Panc1 (cell line): ENCODE measurements around the gene WWOX. TPM values are rescaled to one million over a fixed set of nuclear protein-coding genes. Genes with fewer than 3 reads are reported as not detected.

Experiments
- ATAC-seq: fragments of 200-7000 bp; cut with Tn5 transposase; 2 replicates; pipeline ENCODE4 v1.9.1; 2020; ENCODE audit warnings: mild to moderate bottlenecking, moderate library complexity
- BruUV-seq: library from RNA; stranded (reverse); fragments of 400-500 nt; replicated peaks from 2 replicates; lab custom pipeline; 2021; lab: Mats Ljungman, UMichigan
- CTCF ChIA-PET: fragments of 300-600 bp; sonication (Branson Sonifier 250); formaldehyde crosslinking; loops from one replicate; lab custom pipeline; 2022; ENCODE audit warnings: antibody characterized with exemption; lab: Charles Lee
- POLR2A ChIA-PET: fragments of 300-600 bp; sonication (Branson Sonifier 250); formaldehyde crosslinking; loops from one replicate; lab custom pipeline; 2022; ENCODE audit warnings: antibody characterized with exemption; lab: Charles Lee
- DNase-seq: peaks from one replicate; pipeline ENCODE4 v3.0.0-alpha.2; 2010; ENCODE audit warnings: low read depth, low spot score
- H3K27ac ChIP-seq: 2 replicates; pipeline ENCODE4 v1.5.1; 2011; ENCODE audit warnings: mild to moderate bottlenecking, low read length, inconsistent platforms
- H3K27me3 ChIP-seq: fragments of 200-500 bp; sonication (Bioruptor generic); 2 replicates; pipeline ENCODE4 v1.6.0; 2014; ENCODE audit warnings: low read length, inconsistent platforms; ENCODE audit not compliant: control insufficient read depth, insufficient read depth
- H3K36me3 ChIP-seq: fragments of 200-500 bp; sonication (Bioruptor generic); 2 replicates; pipeline ENCODE4 v1.5.1; 2014; ENCODE audit warnings: inconsistent platforms, mild to moderate bottlenecking, low read length, moderate library complexity; ENCODE audit not compliant: control insufficient read depth, insufficient read depth
- H3K4me1 ChIP-seq: 2 replicates; pipeline ENCODE4 v1.5.1; 2011; ENCODE audit warnings: inconsistent platforms, mild to moderate bottlenecking, low read length, moderate library complexity; ENCODE audit not compliant: control insufficient read depth, insufficient read depth
- H3K4me3 ChIP-seq, 2 experiments: 2 replicates each; pipeline ENCODE4 v1.5.1; 2011 to 2012; ENCODE audit warnings: low read depth in 2 of 2, low read length in 2 of 2, mild to moderate bottlenecking in 2 of 2, inconsistent platforms in 1 of 2, moderate library complexity in 1 of 2
- H3K9me3 ChIP-seq: fragments of 200-500 bp; sonication (Bioruptor generic); 2 replicates; pipeline ENCODE4 v1.5.1; 2014; ENCODE audit warnings: low read depth, mild to moderate bottlenecking, inconsistent platforms, low read length, moderate library complexity; ENCODE audit not compliant: control insufficient read depth, insufficient read depth
- CTCF ChIP-seq: fragments of 450-650 bp; IDR thresholded peaks from 2 replicates; pipeline ENCODE4 v1.5.1; 2017; ENCODE audit warnings: mild to moderate bottlenecking
- POLR2AphosphoS5 ChIP-seq: IDR thresholded peaks from 2 replicates; pipeline ENCODE4 v1.6.1; 2012; ENCODE audit warnings: mild to moderate bottlenecking, low read depth, low read length, moderate library complexity
- REST ChIP-seq, 2 experiments: IDR thresholded peaks; 2 replicates each; pipeline ENCODE4 v1.6.1; 2011 to 2012; ENCODE audit warnings: low read depth in 2 of 2, control low read depth in 1 of 2, low read length in 1 of 2, mild to moderate bottlenecking in 1 of 2, moderate library complexity in 1 of 2; ENCODE audit not compliant: insufficient read depth in 1 of 2
- SIN3A ChIP-seq: IDR thresholded peaks from 2 replicates; pipeline ENCODE4 v1.6.1; 2012; ENCODE audit warnings: low read depth, mild to moderate bottlenecking, low read length, moderate library complexity, borderline replicate concordance; ENCODE audit not compliant: insufficient read depth
- TCF7L2 ChIP-seq: IDR thresholded peaks from 2 replicates; pipeline ENCODE4 v1.6.1; 2011; ENCODE audit warnings: mild to moderate bottlenecking, low read depth, low read length, inconsistent platforms
- in situ Hi-C: cut with HindIII; loops from 2 replicates; pipeline ENCODE4 v1.10.0; 2016; ENCODE audit warnings: low sequenced_read_pairs, low pct_unique_long_range_greater_than_20kb
- intact Hi-C: fragments of 100-400 bp; cut with micrococcal nuclease; formaldehyde crosslinking; loops from one replicate; pipeline ENCODE4 v1.10.0; 2022; ENCODE audit not compliant: unreplicated experiment
- total RNA-seq: library from RNA; stranded (reverse); gene quantifications from one replicate; pipeline ENCODE4 v1.2.1, GENCODE V29; 2021; ENCODE audit not compliant: unreplicated experiment

Gene WWOX
- total RNA-seq, 1 experiment from 2014 or later: 12.5 TPM

DNA sequence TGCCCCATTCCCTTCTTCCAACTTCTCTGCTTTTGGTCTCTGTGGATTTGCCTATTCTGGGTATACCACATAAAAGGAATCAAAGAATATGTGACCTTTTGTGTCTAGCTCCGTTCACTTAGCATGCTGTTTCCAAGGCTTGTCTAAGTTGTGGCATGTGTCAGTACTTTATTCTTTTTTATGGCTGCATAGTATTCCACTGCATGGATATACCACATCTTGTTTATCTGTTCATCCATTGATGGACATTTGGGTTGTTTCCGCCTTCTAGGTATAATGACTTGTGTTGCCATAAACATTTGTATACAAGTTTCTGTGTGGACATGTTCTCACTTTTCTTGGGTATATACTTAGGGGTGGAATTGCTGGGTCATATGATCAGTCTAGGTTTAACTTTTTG, 1068.4 kb downstream of the WWOX start:
- no TSS peak for BruUV-seq
- no peak overlapping the region for H3K4me3 ChIP-seq
- H3K27ac ChIP-seq: no peak overlapping the region
- ChIA-PET POLR2A (no interaction called here), CTCF (no interaction called here)
- H3K9me3 ChIP-seq: no peaks in the 10 kb centered on the region
- in situ Hi-C loops (no loop called here), intact Hi-C loops (no loop called here)
- no peaks in the 10 kb centered on the region for H3K4me1 ChIP-seq
- DNase-seq (no peak), ATAC-seq (no peak)
- TF ChIP-seq REST (IDR thresholded peaks at IDR 0.05; ENCODE audit: insufficient read depth in 1 of 2, low read depth in 2 of 2, low read length in 1 of 2) (no peak), CTCF (no peak), TCF7L2 (no peak), SIN3A (no peak), POLR2AphosphoS5 (no peak)
- H3K27me3 ChIP-seq: no peaks in the 10 kb centered on the region
- H3K36me3 ChIP-seq: no peaks in the 10 kb centered on the region

GRCh38 chr16:79168321-79168720, 1068.9 kb downstream of the WWOX start:
- no TSS peak for BruUV-seq

More at GRCh38 chr16:79168321-79168720, 1068.9 kb downstream of the WWOX start:
- in situ Hi-C loops: no loop called here
- Histone ChIP-seq H3K27me3 (no peaks in the 10 kb centered on the region), H3K4me1 (no peaks in the 10 kb centered on the region), H3K4me3 (no peak overlapping the region), H3K27ac (no peak overlapping the region), H3K9me3 (no peaks in the 10 kb centered on the region), H3K36me3 (no peaks in the 10 kb centered on the region)
- intact Hi-C loops: no loop called here
- ChIA-PET POLR2A (no interaction called here), CTCF (no interaction called here)
- DNase-seq: no peak
- ATAC-seq: no peak
- TF ChIP-seq CTCF (no peak), POLR2AphosphoS5 (no peak), TCF7L2 (no peak), REST (IDR thresholded peaks at IDR 0.05; ENCODE audit: insufficient read depth in 1 of 2, low read depth in 2 of 2, low read length in 1 of 2) (no peak), SIN3A (no peak)
